IPS-NIHi7 (cell line): ENCODE data around the gene ZNF148.
"Not testable (repeated sequence)": the region's sequence is repeated elsewhere in the genome, so short reads cannot be mapped to it uniquely, and the experiment has no call there.

Source experiments
- DNase-seq: peaks from one replicate; pipeline ENCODE4 v3.0.0; 2012; ENCODE audit warnings: mixed read lengths; ENCODE audit errors: extremely low spot score

ZNF148 gene

GRCh38 chr3:125374996-125375941, at the start of gene ZNF148:
Gene ZNF148 (minus strand): TSS chr3:125375325. CDS start chr3:125313640, 61,685 bp downstream.
- peak; percentile 91 for DNase-seq

GRCh38 chr3:125418306-125418705, 43.2 kb upstream of the ZNF148 start:
- DNase-seq, result no peak

- no peak for DNase-seq
These were observed 41.1 kb upstream of the ZNF148 start for GRCh38 chr3:125416235-125416634.

GRCh38 chr3:125414669-125415068, 39.5 kb upstream of the ZNF148 start:
- no peak for DNase-seq

GRCh38 chr3:125410922-125411321, 35.8 kb upstream of the ZNF148 start:
- no peak for DNase-seq

- no peak for DNase-seq
These were observed 30.9 kb upstream of the ZNF148 start for GRCh38 chr3:125406070-125406469.

- not testable (repeated sequence) for DNase-seq
These were observed 30.4 kb upstream of the ZNF148 start for GRCh38 chr3:125405515-125405914.

GRCh38 chr3:125403789-125404188, 28.7 kb upstream of the ZNF148 start:
- DNase-seq, result peak; percentile 28

- no peak for DNase-seq
These were observed 27.5 kb upstream of the ZNF148 start for GRCh38 chr3:125402639-125403038.

- no peak for DNase-seq
These were observed 26.3 kb upstream of the ZNF148 start for GRCh38 chr3:125401402-125401801.

- peak; percentile 56 for DNase-seq
These were observed 23.8 kb upstream of the ZNF148 start for GRCh38 chr3:125398952-125399351.

GRCh38 chr3:125395091-125395490, 20.0 kb upstream of the ZNF148 start:
- DNase-seq, result no peak

GRCh38 chr3:125394406-125394805, 19.3 kb upstream of the ZNF148 start:
- no peak for DNase-seq

- DNase-seq, result no peak
These were observed 14.2 kb upstream of the ZNF148 start for GRCh38 chr3:125389282-125389681.

- DNase-seq, result not testable (repeated sequence)
These were observed 13.2 kb upstream of the ZNF148 start for GRCh38 chr3:125388369-125388768.

- no peak for DNase-seq
These were observed 11.7 kb upstream of the ZNF148 start for GRCh38 chr3:125386811-125387210.

GRCh38 chr3:125383744-125384143, 8.6 kb upstream of the ZNF148 start:
- DNase-seq, result no peak

- no peak for DNase-seq
These were observed 7.2 kb upstream of the ZNF148 start for GRCh38 chr3:125382298-125382697.

GRCh38 chr3:125381743-125382142, 6.6 kb upstream of the ZNF148 start:
- DNase-seq, result no peak

- DNase-seq, result no peak
These were observed 6.2 kb upstream of the ZNF148 start for GRCh38 chr3:125381314-125381713.

GRCh38 chr3:125379483-125379882, 4.4 kb upstream of the ZNF148 start:
- DNase-seq, result no peak

- DNase-seq, result no peak
These were observed 3.6 kb upstream of the ZNF148 start for GRCh38 chr3:125378762-125379161.

- DNase-seq, result no peak
These were observed 990 bp upstream of the ZNF148 start for GRCh38 chr3:125375950-125376679.
